GM21717 (cell line): ENCODE results near the gene RAB44.
"Not testable (repeated sequence)": the region's sequence is repeated elsewhere in the genome, so short reads cannot be mapped to it uniquely, and the experiment has no call there.

Experiments
- ATAC-seq: cut with Tn5 transposase; IDR thresholded peaks from one replicate; pipeline ENCODE4 v1.9.1; 2021; ENCODE audit warnings: mild to moderate bottlenecking, moderate library complexity; ENCODE audit not compliant: unreplicated experiment

Gene RAB44

GRCh38 chr6:36703982-36704381 is 6.4 kb downstream of the RAB44 start:
- no peak for ATAC-seq

- ATAC-seq: not testable (repeated sequence)
Observed at GRCh38 chr6:36704961-36705577, 7.4 kb downstream of the RAB44 start.

- ATAC-seq: no peak
Observed at GRCh38 chr6:36706339-36706738, 8.7 kb downstream of the RAB44 start.

GRCh38 chr6:36712816-36713215 is 15.2 kb downstream of the RAB44 start:
- ATAC-seq: no peak

- ATAC-seq: no peak
Observed at GRCh38 chr6:36713846-36714245, 16.2 kb downstream of the RAB44 start.

- ATAC-seq: no peak
Observed at GRCh38 chr6:36714511-36714910, 16.9 kb downstream of the RAB44 start.

- ATAC-seq: no peak
Observed at GRCh38 chr6:36715469-36715868, 17.8 kb downstream of the RAB44 start.

GRCh38 chr6:36716476-36717093 is 19.0 kb downstream of the RAB44 start:
- ATAC-seq: no peak

GRCh38 chr6:36717231-36717825 is 19.7 kb downstream of the RAB44 start:
- no peak for ATAC-seq

GRCh38 chr6:36717871-36718540 is 20.4 kb downstream of the RAB44 start:
- ATAC-seq: no peak

GRCh38 chr6:36718560-36718959 is 20.9 kb downstream of the RAB44 start:
- ATAC-seq: no peak

GRCh38 chr6:36719126-36719525 is 21.5 kb downstream of the RAB44 start:
- no peak for ATAC-seq

- ATAC-seq: no peak
Observed at GRCh38 chr6:36720251-36721141, 22.9 kb downstream of the RAB44 start.

GRCh38 chr6:36721369-36722140 is 23.9 kb downstream of the RAB44 start:
- ATAC-seq: no peak

- ATAC-seq: no peak
Observed at GRCh38 chr6:36722365-36722764, 24.7 kb downstream of the RAB44 start.

- ATAC-seq: no peak
Observed at GRCh38 chr6:36722879-36723278, 25.3 kb downstream of the RAB44 start.

- not testable (repeated sequence) for ATAC-seq
Observed at GRCh38 chr6:36723992-36724391, 26.4 kb downstream of the RAB44 start.

GRCh38 chr6:36724514-36725390 is 27.1 kb downstream of the RAB44 start:
- ATAC-seq: no peak

- no peak for ATAC-seq
Observed at GRCh38 chr6:36725581-36725980, 28.0 kb downstream of the RAB44 start.
